Activated gamma-delta T cell treated with anti-CD3 and anti-CD28 coated beads, Interleukin-2, amount 50 U/mL, for 16 hours (primary cell): ENCODE data around the gene LBR.
A peak's percentile ranks its signal among the peaks of the same experiment; 100 is the strongest.

Experiments
- DNase-seq: peaks from one replicate; pipeline ENCODE4 v3.0.0-alpha.2; 2020; ENCODE audit warnings: low read depth

LBR gene

DNA sequence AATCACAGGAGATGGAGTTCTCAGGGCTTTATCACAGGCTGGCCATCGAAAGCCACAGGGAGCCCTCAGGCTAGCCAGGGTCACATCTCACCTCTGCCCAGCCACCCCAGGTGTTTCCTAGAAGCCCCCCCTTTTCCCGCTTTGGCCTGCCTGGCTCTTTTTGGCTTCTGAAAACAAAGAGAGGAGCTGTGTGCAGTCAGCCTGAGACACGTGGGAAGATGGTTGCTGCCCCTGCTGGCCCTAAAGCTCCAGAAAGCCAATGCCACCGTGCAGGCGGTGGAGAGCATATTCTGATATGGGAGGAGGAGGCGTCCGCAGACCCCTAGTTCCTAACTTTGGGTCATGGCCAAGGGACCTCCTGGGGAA, 18.7 kb upstream of the LBR start:
- no peak for DNase-seq

DNA sequence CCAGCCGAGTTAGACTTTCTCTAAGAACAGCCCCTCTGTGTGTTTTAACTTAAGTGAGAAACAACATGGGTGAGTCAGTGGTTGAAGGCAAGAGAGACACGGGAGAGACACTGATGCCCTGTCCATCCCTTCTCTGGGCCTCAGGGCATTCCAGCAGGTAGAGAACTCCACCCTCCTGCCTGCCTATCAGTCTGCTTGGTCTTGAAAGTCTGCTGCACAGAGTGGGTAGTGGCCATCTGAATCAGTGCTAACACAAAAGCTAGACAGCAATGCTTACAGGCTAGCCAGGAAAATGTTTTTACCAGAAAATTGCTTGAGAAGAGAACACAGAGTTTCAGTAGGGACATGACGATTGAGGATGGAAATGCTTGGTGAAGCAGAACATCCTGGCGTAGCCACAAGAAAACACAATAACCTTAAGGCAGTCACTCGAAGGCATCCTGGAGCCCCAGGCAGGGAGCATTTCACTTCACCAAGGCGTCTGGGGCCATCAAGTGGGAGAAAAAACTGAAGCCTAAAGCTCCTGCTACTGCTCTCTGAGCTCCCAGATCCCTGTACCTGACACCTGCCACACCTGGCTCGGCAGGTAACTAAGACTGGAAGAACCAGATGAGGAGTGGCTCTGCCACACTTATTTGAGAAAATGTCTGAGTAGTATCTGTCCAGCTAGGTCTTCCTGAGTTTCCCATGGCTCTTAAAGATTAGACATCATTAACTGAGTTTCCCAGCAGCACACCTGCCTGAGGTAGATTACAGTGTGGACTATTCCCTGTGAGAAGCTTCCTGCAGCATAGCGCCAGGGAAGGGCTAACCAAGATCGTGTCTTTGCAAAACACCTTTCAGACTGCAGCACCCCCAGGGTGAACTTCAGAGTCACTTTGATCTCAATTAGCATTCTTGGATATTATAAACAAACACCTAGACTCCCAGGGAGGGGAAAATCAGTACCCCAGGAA, 18.1 kb upstream of the LBR start:
- no peak for DNase-seq

DNA sequence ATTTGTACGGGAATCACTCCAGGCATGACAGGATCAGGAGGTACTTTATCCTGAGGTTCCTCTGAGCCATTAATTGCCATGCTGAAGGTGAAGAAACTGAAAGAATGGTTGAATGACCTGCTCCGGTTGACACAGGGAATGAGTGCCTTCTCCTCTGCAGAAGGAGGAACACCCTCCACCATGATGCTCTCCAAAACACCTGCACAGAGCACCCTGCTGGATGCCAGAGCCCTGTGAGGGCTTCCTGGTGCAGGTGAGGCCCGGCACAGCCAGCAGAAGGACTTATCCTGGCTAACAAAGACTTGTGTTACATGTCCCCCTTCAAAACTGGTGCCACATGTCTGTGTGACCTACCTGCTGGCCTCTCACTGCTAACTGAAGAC, 14.3 kb upstream of the LBR start:
- DNase-seq = no peak

DNA sequence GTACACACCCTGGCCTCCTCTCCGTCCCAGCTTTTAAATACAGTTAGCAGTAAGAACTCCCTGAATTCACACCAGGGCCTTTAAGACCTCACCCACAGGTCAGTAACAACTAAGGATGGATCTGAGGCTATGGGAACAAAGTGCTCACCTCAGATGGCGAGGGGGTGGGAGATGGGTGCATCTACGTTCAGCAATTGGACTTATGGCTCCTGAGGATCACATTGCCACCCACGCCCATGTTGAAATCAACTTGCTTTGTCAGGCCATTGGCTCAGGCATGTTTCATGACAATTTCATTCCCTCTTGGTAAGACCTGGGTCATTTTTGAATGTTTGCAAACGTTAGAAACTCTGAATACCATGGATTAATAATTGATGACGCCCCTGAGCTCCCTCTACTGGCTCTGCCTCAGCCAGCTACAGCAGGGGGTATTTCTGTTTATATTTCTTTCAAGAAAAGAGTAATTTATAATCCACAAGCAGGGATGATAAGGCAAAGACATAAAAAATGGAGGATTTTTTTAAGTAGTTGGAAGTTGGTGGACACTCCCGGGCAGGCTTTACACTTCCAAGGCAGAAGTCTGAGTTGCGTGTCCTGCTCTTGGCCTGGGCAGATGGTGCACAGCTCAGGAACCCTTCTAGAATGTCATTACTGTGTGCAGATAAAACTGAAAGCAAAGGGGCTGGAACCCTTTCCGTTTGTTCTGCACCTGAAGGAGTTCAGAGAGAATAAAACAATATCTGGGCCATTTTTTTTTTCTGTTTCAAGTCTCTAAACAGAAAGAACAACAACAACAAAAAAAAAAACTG, 13.7 kb upstream of the LBR start:
- no peak for DNase-seq

DNA sequence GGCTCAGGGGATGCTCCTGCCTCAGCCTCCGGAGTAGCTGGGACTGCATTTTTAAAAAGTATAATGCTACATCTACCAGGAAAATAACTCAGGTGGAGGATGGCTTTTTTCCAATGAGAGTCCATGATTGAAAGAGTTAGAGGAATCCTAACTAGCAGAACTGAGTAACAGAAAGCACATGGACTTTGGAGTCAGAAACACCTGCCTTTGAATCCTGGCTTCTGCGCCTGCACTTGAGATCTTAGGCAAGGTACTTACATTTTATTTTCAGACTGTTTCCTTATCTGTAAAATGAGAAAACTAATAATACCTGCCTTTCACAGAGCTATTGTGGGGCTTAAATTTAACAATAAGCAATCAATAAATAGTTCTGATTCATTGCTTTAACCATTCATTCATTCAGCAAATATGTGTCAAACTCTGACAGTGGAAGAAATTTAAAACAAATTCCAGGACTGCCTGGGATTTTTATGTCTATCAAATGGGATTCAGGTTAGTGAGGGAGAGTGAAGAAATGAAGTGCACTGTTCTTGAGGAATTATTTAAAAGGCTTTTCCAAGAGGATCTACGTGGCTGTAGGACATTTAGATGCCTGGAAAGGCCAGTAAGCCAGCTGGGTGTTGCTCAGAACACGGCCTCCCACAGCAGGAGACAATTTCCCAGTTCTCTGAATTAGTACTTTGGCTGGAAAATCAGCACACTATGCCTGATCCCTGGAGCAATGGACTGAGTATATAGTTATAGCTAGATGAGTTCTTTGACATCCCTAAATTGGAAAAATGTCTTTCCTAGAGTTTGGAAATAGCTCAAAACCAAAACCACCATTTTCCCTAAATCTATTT, 12.8 kb upstream of the LBR start:
- no peak for DNase-seq

DNA sequence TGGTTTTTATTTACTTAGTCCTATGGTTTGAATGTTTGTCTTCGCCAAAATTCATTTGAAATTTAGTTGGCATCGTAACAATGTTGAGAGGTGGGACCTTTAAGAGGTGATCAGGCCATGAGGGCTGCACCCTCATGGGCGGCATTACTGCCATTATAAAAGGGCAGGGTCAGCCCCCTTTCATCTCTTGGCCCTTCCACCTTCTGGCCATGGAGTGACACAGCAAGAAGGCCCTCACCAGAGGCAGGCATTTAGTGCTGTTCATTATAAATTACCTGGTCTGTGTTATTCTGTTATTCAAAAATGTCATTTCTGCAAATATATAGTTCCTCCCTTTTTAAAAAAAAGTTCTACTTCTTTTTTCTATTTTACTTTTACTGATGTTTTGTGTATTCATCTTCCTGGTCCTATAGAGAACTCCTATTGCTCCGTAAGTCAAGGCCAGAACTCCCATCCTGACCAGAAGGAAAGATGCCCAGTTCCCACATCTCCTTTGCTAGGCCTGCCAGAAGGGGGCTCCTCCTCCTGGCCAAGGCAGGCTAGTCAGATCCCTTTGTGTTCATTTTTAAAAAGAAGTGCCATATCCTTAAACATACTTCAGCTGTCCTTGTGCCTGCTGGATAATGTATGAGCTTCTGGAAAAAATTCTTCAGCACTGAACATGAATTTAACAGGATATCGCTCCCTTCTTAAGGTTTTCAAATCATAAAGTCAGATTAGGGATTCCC, 10.0 kb upstream of the LBR start:
- DNase-seq = no peak

DNA sequence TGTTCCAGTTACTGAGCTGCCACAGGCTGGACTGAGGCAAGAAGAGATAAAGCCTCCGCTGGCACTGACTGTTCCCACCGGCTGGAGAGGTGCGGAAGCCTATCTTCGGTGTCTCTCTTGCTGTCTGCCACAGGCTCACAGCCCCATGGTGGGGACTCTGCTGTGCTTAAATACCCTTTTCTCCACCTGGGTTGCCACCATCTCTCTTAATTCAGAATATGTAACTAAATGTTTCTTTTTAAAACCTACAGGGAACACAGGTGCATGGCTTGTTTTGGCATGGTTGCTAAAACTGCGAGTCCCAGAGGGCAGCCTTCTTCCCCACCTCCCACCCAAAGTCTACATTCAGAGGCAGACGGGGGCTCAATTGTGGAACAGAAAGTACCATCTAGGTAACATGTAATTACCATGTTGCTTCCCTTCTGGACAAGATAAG, 8.1 kb upstream of the LBR start:
- no peak for DNase-seq

DNA sequence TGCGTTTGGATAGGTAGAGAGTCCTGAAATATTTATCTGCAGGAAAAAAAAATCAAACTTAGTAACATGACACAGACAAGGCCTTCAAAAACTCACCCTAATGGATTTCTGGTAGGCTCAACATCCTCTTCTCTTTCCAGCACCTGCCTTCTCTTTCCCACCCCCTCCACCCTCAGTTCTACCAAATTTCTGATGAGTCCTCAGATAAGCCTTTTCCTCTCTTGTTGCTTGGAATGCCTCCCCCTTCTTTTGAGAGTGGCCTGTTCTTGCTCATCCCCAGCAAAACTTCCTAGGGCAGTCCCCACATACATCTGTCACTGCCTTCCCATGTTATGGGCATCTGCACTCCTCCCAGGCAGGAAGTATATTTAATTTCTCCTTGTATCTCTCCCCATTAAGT, 7.6 kb upstream of the LBR start:
- DNase-seq = no peak

DNA sequence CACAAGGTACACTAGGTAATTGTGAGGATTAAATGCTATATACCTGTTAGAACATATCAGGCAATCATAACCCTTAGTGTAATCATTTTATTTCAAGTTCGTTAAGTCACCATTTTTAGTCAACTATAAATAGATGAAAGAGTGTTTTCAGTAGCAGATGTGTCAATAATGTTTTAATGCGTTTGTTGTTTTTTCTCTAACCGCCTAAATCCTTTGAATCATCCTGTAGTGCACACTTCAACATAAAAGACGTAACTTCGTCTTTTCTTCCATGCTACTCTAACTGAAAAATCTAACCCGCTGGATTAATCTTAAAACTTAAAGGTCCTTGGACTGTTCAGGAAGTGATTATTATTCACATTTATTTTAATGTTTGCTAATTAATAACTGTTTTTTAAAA, 7.2 kb upstream of the LBR start:
- DNase-seq = no peak

DNA sequence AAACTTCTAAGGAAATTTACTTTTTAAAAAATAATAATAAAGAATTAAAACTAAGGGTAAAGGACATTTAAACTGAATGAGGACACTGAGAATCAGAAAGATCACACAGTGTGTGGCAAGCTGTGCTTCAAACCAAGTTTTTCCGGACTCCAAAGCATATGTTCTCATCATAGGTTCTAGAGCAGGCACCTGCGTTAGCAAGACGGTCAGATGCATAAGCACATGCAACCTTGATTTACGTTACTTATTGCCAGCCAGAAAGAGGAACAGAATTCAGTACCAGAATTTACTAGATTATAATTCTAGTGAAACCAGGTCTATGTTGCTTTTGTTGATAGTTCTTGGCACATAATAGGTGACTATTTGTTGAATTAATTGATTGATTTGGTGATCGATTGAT, 6.2 kb upstream of the LBR start:
- DNase-seq = no peak

DNA sequence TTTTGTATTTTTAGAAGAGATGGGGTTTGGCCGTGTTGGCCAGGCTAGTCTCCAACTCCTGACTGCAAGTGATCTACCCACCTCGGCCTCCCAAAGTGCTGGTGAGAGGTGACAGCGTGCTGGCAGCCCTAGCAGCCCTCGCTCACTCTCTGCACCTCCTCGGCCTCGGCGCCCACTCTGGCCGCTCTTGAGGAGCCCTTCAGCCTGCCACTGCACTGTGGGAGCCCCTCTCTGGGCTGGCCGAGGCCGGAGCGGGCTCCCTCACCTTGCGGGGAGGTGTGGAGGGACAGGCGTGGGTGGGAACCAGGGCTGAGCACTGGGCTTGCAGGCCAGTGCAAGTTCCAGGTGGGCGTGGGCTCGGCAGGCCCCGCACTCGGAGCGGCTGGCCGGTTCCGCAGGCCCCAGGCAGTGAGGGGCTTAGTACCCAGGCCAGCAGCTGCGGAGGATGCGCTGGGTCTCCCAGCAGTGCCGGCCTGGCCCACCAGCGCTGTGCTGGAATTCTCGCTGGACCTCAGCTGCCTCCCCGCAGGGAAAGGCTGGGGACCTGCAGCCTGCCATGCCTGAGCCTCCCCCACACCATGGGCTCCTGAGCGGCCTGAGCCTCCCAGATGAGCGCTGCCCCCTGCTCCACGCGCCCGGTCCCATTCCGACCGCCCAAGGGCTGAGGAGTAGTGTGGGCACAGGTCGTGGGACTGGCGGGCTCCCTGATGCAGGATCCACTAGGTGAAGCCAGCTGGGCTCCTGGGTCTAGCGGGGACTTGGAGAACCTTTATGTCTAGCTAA, 3.4 kb upstream of the LBR start:
- no peak for DNase-seq

DNA sequence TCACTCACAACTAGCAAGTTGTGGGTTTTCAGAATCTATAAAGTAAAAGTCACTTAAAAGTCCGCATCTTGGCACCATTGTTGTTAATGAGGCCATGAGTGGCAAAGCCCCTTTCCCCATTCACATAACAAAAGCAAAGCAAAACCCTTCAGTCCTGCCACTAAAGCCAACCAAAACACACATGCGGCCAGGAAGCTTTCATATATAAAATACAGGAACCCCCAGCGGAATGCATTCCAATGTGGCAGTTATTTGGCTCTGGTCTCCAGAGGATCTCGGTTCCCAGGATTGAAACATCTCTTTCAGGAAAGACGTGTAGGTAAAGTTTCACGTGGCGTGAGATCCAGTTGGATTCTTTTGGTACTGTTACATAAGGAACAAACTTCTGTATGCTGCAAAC, 2.5 kb upstream of the LBR start:
- DNase-seq = no peak

DNA sequence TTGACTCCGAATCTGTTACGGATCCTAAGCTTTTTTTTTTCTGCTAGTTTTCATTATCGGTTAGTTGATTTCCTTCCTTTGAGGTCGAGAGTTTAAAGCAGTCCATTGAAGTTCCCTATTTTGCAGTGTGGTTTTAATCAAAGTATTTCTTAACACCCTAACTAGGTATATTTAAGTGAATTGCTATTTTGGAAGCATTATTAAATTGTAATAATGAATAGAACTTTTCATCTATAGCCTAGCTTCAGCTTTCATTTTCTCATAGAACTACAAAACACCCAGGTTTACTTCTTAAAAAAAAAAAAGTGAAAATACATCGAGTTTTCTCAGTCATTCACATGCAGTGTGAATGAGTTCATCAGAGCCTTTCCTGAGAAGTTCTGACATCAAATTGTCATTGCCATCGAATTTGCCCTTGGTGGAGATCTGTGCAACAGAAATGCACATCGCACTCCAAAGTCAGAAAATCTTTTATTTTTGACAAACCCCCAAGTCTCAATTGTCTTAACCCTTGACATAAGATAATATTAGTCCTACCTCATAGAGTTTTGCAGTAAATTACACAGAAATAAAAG, 1.1 kb upstream of the LBR start:
- no peak for DNase-seq

DNA sequence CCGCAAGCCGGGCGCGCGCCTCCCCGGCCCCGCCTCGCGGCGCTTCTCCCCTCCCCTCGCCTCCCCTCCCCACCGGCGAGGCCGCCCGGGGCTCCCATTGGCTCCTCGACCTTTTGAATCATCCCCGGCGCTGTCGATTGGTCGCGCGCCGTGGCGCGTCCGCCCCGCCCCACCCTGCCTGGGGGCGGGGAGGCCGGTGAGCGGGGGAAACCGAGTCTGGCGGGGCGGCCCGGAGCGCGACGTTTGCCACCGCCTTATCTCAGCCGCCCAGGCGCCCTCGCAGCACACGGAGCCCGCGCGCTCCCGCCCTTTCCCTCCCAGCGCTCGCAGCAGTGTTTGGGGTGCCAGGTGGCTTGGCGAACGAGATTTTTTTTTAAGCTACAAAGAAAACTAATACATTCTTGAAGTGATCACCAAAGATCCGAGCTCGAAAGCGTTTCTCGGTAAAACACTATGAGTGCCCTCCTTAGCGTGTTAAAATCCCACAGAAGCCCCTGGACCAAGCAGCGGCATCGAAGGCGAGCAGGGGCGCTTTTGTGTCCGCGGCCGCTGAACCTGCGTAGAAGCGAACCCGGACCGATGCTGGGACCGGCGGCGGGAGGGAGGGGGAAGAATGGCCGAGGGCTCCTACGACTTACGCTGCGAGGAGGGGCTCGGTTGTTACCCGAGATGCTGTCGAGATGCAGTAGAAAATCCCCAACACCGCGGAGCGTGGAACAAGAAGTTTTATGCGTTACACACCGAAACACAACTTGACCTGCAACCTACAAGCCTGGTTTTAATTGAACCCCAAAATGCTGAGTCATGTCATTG, 436 bp upstream of the LBR start:
- peak; percentile 82 for DNase-seq

DNA sequence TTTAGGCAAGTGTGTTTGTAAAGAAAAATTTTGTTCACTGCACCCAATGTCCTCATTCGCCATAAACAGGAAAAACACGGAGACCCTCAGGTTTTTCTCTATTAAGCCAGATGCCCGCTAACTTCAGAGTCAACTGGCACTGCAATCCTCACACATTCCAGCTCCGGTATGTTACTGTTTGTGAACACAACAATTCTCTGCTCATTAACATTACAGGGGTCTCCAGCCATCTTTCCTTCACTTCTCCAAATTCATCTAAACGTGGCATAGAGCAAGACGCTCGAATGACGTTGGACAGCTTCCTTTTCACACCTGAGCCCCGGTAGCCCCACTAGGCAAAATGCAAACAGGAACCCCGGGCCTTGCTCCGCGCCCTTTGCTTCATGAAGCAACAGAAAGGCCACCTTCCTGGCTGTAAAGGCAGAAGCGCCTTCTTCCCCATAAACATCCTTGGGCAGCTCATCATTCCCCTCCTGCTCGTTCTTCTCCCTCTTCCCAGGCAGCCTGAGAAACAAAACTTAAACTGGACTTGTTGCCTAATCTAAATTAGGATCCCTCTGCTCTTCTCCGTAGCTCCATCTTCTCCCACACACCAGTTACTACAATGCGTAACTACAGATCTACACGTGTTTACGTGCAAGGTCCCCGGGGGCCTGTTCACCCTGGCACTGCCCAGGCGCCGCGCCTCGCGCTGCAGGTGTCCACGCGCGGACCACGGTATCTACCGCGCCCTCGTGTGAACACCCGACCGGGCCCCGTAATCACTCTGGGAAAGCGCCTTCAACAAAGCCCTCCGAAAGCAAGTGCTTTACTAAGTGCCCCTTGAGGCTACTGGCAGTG, 1.2 kb downstream of the LBR start:
- no peak for DNase-seq

DNA sequence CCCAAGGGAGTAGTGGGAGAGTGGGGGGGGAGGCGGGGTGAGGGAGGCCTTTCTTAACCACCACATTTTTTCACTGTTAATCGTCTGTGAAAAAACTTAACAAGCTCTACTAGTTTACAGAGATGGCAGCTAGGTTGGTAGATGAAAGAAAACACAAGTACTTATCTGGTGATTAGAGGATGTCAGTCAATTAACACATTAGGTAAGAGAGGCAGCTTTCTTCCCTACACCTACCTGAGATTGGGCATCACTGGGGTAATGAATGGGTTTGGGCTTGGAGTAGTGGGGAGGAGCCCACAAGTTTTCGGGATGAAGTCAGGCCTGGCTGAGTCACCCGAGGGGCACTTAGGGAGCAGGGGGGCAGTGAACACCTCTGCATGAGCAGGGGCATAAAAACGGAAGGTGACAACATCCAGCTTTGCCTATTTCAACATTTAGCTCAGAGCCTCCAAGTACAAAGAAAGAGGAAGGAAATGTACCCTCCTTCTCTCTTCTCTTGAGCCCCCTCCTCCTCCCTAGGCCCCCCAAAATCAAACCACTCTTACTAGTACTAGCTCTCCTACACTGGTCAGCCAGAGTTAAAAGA, 2.5 kb downstream of the LBR start:
- no peak for DNase-seq

DNA sequence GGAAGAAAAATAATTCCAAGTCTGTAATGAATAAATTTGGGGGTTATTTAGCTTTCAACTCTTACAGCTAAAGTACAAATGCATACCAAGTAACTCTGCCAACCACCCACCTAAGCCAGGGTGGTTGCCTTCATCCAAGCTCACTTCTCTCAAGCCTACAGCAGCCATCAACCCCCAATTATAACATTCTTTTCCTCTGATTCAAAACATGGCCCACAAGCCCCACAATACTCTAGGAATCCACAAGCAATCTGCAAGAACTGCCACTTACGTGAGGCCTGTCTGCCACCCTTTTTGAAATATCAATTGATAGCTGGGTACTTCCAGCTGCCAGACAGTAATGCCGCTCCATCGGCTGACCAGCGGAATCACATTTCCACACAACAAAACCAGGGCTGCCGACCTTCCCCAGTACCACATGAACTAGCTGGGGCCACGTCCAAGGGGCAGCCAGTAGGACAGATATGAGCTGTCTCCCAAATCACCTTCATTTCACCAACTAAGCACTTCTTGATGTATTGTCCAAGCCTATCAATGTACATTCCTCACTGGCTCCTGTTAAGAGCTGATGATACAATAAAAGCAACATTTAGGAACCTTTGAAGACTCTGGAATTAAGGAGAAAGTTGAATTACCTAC, 3.2 kb downstream of the LBR start:
- no peak for DNase-seq

DNA sequence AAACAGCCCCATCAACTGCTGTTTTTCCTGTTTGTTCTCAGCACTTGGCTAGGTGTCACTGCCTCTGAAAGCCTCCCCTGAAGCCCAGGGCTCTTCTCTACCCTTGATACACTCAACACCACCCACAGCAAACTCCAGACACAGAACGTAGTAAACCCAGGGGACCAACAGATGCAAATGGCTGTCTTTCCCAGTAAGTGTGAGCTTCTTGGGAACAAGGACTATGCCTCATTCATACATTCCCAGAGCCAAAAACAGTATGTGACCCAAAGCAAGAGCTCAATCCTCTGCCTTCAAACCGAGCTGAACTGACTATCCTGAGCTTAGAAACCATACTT, 4.4 kb downstream of the LBR start:
- no peak for DNase-seq
